Heart left ventricle (tissue), 13 donors: Measurements from ENCODE around the gene DUS1L.

Experiments used
- CTCF ChIP-seq, 12 donors: fragments of 200-600 bp; sonication (generic) in 4 of 12; IDR thresholded peaks; one replicate each; pipeline versions ENCODE4 v1.5.0 to v1.8.0; 2018 to 2022; ENCODE audit warnings: antibody characterized with exemption in 12 of 12, mild to moderate bottlenecking in 5 of 12
- POLR2A ChIP-seq, 2 donors: fragments of 450-650 bp; IDR thresholded peaks; one replicate each; pipeline ENCODE4 v1.6.1; 2017; ENCODE audit warnings: antibody characterized with exemption in 2 of 2, mild to moderate bottlenecking in 2 of 2, moderate library complexity in 2 of 2
- donor health status: ischemic (EF 13 %, LVEDD 7.1; RV severe dilation, severe dysfunction).
- donor health status: DM: no; HTN: yes; CAD: no.
- donor health status: DM: no; HTN: no; CAD: no.
- donor health status: ischemic (EF 25% LVEDD 6.9; RV normal size, moderate dysfunction).
- donor health status: ischemic (EF 25% LVEDD 5.7; RV mildly dilated, moderate dysfunction).
- donor health status: ischemic (EF 35%, LVEDD 5.7; RV mildly dilated, moderate dysfunction).
- donor health status: nonischemic (EF 11% LVEDD 7.7; RV severe dilation, severe dysfunction).
- donor health status: DM: yes; HTN: yes; CAD: no.
- donor health status: PGD.
- donor health status: ischemic (EF 29% LVEDD 5.4; RV normal size, mild dysfunction).
- donor health status: nonischemic (EF 23%, LVEDD 6.1; RV moderate dilation, normal function).

DNA sequence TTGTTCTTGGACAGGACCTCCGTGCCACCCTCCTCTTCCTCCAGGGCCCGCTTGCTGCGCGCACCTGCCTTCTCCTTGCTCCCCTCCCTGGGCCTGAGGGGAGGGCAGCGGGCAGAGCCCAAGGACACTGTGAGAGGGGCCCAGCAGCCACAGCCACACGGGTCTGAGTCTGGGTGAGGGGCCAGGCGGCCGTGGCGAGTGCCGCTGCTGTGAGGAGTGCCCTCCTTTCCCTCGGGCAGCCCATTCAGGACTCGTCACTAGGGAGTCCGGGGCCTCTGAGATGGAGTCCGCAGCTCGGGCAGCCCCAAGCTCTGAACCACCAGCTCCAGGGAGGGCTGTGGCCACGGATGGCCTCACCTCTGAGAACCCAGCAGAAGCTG is 5.6 kb downstream of the DUS1L start:
- no peak for TF ChIP-seq CTCF (IDR thresholded peaks at IDR 0.05)
- TF ChIP-seq POLR2A (IDR thresholded peaks at IDR 0.05) = no peak
